ENCODE measurements around the gene ANO7.

Gene ANO7

DNA sequence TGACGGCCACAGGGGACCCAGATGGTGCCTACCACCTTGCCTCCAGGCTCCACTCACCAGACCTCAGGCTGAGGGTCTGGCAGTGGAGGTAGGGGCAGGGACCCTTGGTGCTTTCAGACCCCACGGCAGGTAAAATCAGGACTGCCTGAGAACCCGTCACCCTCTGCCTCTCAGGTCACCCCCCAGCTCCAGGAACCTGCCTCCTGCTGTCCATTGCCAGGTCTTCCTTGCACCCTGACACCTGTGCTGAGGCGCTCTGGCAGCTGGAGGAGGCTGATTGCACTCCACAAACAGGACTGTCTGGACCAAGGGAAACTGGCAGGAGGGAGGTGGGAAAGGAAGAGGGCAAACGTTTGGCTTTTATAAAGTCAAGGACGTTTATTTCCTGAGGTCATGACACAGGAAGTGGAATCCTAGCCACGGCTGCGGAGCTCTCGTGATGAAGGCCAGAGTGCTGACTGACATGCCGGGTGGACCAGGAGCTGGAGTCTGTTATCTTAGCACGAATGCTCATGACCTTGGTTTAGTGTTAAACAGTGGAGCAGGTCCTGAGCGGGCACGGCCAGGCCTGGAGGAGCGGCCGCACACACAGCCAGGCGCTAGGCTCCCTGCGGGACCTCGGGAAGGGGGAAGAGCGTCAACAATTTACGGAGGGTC lies 40.5 kb downstream of the ANO7 start:
- no peak for DNase-seq (ENCODE audit: low spot score)

GRCh38 chr2:241229563-241230401 lies 41.3 kb downstream of the ANO7 start:
- DNase-seq (ENCODE audit: low spot score), result no peak

- no peak for DNase-seq (ENCODE audit: low spot score)
Observed at GRCh38 chr2:241230435-241230834, 42.0 kb downstream of the ANO7 start.

DNA sequence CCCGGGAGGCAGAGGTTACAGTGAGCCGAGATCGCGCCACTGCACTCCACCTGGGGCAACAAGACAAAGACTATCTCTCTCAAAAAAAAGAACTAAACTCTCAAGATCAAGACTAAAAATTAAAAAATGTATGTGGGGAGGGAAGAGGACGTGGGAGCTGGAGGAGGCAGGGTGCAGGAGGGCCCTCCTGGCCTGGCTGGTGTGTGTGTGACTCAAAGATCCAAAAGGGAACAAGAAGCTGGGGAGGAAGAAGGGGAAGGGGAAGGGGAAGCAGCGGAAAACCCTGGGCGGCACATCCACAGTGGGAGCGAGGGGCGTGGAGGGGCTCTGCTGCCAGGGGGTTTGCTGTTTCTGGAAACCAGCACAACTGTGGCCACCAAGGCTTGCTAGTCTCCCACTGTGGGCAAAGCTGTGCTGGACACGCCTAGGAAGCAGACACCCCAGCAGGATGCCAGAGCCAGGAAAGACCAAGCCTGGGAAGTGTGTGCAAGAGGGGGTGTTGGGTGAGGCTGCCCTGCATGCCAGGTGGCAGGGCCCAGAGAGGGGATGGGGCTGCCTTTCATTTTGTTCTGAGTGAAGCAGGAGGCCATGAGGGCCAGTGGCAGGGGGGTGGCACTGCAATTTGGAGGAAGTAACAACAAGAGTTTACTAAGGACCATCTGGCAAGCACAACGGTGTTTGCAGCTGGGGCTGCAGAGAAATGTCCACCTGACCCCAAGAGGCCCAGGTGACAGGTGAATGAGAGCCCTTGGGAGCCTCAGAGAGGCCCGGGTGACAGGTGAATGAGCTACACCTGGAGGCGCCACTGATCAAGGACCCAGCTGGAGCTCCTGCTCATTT lies 44.5 kb downstream of the ANO7 start:
- DNase-seq (ENCODE audit: low spot score), result no peak

- no peak for DNase-seq (ENCODE audit: low spot score)
Observed at GRCh38 chr2:241234066-241234790, 45.8 kb downstream of the ANO7 start.

GRCh38 chr2:241234962-241235740 lies 46.7 kb downstream of the ANO7 start:
- DNase-seq (ENCODE audit: low spot score), result peak; percentile 72

DNA sequence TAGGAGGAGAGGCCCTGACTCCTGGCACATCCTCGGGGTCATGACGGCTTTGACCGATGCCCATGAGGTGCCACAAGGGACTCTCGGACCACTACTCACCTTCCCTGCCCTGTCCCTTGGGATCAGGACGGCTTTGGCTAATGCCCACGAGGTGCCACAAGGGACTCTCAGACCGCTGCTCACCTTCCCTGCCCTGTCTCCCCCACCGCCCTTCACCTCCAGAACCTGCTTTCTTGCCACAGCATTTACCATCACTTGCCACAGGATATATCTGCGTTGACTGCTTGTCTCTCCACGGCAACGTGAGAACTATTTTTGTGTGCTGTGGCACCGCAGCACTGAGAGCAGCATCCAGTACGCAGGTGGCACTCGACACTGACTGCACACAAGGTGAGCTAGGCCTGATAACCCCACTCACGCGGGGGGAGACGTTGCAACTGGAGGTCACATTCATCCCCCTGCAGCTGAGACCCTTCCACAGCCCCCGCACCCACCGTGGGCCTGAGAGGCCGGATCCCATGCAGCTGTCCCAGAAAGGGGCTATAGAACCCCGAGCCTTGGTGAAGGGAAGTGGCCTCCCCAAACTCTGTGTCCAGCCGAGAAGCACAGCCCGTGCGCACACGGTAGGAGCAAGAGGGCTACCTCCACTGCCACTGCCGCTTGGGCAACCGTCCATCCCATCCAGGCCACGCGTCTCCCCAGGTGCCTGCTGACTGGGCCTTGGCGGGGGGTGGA lies 47.5 kb downstream of the ANO7 start:
- no peak for DNase-seq (ENCODE audit: low spot score)

GRCh38 chr2:241237047-241237446 lies 48.6 kb downstream of the ANO7 start:
- DNase-seq (ENCODE audit: low spot score), result no peak

- DNase-seq (ENCODE audit: low spot score), result no peak
Observed at GRCh38 chr2:241237949-241238371, 49.5 kb downstream of the ANO7 start.

DNA sequence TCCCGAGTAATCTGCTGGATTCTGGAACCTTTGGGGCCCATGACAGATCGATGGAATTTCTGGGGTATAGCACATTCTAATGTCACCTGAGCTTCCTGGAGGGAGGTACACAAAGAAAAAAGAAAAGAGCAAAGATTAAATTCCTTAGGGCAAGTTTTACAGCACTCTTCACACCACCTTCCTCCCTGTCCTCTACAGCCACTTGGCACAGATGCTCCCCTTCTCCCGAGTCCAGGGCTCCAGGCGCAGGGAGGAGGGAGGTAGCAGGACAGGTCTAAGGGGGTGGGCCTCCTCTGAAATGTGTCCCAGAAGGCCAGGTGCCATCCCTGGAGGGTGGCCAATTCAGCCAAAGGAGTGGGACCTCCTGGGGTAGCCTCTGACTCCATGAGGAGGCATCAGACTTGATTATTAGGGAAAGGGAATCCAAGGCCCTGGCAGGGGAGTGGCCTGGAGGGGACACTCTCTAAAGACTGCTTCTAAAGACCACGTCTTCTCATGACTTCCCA lies 50.3 kb downstream of the ANO7 start:
- no peak for DNase-seq (ENCODE audit: low spot score)

DNA sequence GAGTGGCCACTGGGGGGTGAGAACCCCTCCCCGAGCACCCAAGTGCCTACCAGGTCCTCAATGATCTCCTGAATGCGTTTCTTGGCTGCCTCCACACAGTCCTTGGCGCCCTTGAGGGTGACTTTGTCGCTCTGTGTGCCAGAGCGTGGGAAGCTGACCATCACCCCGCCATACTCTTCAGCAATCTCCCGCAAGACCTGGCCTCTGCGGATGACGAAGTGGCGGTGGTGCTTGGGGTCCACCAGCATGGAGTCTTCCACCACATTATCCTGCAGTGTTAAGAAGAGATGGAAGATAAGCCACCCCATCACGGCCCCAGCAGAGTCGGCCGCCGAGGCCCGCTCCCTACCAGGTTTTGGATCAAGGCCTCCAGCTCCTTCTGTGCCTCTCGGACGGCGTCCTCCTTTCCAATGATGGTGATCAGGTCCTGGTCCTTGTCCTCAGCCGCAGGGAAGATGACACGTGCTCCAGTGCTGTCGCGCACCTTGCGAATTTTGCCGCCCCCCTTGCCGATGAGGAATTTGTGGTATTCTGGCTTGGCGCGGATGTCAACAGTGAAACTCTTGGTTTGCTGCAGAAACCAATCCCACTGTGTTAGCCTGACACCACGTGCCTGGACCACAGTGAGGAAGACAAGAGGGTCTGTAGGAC lies 51.2 kb downstream of the ANO7 start:
- no peak for DNase-seq (ENCODE audit: low spot score)

DNA sequence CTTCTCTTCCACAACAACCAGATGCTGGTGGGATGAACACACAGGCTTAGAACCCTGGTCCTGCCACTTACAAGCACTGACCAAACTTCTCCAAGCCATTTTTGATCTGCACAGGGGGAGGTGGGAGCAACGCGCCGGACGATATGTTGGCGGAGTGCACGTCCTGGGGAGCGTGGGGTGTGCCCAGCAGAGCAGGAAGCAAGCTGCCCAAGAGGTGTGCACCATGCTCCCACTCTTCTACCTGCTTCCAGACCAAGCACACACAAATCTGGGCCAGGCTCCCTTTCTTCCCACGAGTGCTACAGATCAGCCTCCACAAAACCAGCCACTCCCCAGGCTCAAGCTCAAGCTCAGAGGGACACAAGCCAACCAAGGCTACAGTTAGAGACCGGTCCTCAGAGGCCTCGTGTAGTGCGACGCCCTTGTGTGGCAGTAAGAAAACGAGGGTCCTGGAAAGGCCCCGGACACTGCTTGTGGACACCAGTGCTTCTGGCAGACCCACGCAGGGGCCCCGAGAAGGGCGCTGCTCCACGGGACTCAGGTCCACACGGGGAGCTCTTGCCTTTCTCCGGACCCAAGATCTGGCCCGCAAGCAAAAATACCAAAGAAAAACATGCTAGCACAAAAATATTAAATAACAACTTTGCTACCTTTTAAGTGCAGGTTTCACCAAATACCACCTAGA lies 52.0 kb downstream of the ANO7 start:
- DNase-seq (ENCODE audit: low spot score), result no peak

DNA sequence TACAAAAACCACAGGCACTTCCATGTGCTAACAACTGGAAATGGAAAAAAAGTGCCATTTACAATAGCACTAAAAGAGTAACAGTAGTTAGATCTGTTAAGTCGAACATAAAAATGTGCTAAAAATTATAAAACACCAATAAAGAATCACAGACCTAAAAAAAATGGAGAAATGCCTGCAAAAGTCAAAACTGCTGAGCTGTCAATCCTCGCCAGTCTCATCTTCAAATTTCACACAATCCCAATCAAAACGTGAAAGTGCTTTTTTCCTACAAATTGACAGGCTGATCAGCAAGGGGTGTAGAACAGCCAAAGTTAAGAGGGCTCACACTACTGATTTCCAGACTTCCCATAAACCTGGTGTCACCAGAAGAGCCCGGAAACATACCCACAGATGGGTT lies 53.2 kb downstream of the ANO7 start:
- no peak for DNase-seq (ENCODE audit: low spot score)

DNA sequence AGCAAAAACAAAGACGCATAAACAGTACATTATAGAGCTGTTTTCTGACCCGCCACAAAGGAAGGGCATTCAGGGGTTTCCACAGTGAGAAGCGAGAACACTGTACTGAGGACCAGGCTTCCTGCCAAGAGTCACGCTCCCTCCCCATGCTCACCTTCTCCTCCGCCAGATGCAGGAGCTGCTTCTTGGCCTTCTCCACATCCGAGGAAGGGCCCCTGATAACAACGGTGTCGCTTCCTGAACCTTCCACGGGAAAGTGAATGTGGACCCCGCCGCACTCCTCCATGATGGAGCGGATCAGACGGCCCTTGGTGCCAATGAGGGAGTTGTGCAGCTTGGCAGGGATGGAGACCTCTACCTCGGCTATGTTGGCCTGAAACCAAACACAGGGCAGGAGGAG lies 53.8 kb downstream of the ANO7 start:
- DNase-seq (ENCODE audit: low spot score), result no peak

DNA sequence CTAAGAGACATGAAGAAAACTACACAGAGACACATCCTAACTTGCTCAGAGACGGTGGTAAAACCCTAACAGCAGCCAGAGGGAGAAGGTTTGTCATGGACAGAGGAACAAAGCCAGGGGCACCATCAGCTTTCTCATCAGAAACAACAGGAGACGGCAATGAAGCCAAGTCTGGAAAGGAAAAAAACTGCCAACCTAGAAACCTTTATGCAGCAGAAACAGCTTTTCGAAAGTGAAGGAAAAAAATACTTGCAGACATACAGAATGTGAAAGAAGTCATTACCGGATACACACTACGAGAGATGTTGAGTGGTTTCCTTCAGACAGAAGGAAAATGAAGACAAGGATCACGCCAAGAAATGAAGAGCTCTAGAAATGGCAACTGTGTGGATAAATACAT lies 55.9 kb downstream of the ANO7 start:
- no peak for DNase-seq (ENCODE audit: low spot score)

GRCh38 chr2:241248289-241248688 lies 59.8 kb downstream of the ANO7 start:
- DNase-seq (ENCODE audit: low spot score), result no peak

- no peak for DNase-seq (ENCODE audit: low spot score)
Observed at GRCh38 chr2:241248897-241249296, 60.4 kb downstream of the ANO7 start.

DNA sequence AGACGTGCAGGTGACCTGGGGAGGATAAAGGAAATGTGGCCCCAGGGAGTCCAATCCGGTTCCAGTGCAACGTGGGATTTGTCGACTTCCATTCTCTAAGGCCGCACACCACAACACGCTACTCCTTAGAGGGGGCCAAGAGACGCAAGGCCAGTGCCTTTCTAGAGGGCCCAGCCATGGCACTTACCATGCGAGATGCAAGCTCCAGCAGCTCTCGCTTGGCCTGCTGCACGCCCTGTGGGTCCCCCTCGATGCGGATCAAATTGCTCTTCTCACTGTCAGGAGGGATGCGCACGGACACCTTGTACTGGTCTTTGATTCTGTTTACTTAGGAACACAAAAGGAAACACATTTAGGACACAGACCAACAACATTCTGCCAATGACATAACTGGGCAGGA lies 61.2 kb downstream of the ANO7 start:
- DNase-seq (ENCODE audit: low spot score), result no peak

DNA sequence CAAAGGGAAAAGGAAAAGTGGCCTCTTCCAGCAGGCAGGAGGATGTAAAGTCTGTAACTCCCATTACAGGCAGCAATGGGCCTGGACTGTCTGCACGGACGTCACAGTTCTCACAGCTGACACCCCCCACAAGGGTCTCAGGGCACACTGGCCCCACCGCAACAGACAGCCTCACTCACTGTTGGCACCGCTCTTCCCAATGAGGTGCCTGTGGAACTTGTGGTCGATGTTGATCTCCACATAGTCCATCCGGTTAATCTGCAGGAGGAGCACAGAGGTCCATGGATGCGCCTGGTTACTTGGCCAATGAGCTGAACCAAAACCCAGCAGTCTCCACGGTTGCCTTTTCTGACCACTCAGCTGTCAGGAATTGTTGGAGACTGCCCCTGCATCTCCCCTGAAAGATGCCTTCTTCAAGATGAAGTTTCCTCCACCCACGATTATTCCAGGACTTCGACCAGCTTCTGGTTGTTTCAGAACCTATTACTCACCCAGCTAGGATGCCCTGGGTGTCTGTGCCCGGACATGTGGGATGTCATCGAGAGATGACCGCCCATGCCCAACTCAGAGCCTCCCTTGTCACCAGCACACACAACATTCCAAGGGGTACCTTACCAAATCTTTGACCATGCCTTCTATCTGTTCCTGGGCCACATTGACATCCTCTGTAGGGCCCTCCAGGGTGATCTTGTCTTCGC lies 64.5 kb downstream of the ANO7 start:
- no peak for DNase-seq (ENCODE audit: low spot score)
